Tibial nerve (tissue), 4 donors: ENCODE data around the gene ANKRD44.

Experiments used
- CTCF ChIP-seq, 5 experiments: fragments of 200-600 bp in 3 of 5; fragments of 450-650 bp in 2 of 5; sonication (generic) in 3 of 5; IDR thresholded peaks; one replicate each; pipeline ENCODE4 v1.5.1; 2016 to 2019; ENCODE audit warnings: antibody characterized with exemption in 5 of 5, mild to moderate bottlenecking in 3 of 5, moderate library complexity in 2 of 5
- EP300 ChIP-seq, 2 donors: sonication (generic); formaldehyde crosslinking; IDR thresholded peaks; one replicate each; pipeline ENCODE4 v1.6.1; 2017; ENCODE audit warnings: antibody characterized with exemption in 2 of 2, mild to moderate bottlenecking in 1 of 2
- POLR2A ChIP-seq, 2 donors: fragments of 450-650 bp; IDR thresholded peaks; one replicate each; pipeline ENCODE4 v1.6.1; 2017; ENCODE audit warnings: antibody characterized with exemption in 2 of 2, mild to moderate bottlenecking in 2 of 2, moderate library complexity in 2 of 2

DNA sequence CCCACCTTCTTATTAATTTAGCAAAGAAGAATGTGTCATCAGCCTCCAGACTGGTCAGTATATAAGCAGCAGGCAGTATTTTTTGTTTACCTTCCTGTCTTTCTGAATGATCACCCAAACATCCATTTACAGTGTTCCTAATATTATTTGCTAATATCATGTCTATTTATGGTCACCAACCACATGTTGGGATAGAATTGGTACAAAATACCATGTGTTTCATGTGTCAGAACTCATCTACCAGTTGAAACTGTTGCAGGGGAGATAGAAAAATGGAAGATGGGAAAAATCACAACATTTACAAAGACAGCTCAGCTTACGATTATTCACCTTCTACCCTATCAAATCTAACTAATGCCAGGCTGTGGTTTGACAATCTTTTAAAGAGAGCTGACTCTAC is 66.2 kb downstream of the ANKRD44 start:
- TF ChIP-seq EP300 (IDR thresholded peaks at IDR 0.05) (no peak), CTCF (IDR thresholded peaks at IDR 0.05) (no peak), POLR2A (IDR thresholded peaks at IDR 0.05) (no peak)
